Retinal pigment epithelial cell (primary cell): ENCODE results near the gene OTOP3.

Source experiments
- DNase-seq: peaks from one replicate; pipeline ENCODE4 v3.0.0-alpha.2; 2010; ENCODE audit warnings: low read depth
- H3K4me3 ChIP-seq: 2 replicates; pipeline ENCODE4 v1.5.1; 2011; ENCODE audit warnings: mild to moderate bottlenecking, low read length, control low read depth, moderate library complexity
- CTCF ChIP-seq: conservative IDR thresholded peaks from 2 replicates; pipeline ENCODE4 v1.5.1; 2011; ENCODE audit warnings: low read depth, low read length, control low read depth, inconsistent platforms

The OTOP3 gene

GRCh38 chr17:74935048-74935447, 650 bp upstream of the OTOP3 start:
- no peak for TF ChIP-seq CTCF

GRCh38 chr17:74936470-74936799, 737 bp downstream of the OTOP3 start:
- TF ChIP-seq CTCF, result no peak

More at GRCh38 chr17:74935048-74935447, 650 bp upstream of the OTOP3 start:
- H3K4me3 ChIP-seq, result no peak overlapping the region
- no peak for DNase-seq

GRCh38 chr17:74937064-74938051, 1.7 kb downstream of the OTOP3 start:
- H3K4me3 ChIP-seq, result no peak overlapping the region
- DNase-seq, result no peak
- TF ChIP-seq CTCF, result no peak

More at GRCh38 chr17:74936470-74936799, 737 bp downstream of the OTOP3 start:
- no peak for DNase-seq
- no peak overlapping the region for H3K4me3 ChIP-seq

- no peak for TF ChIP-seq CTCF
- no peak for DNase-seq
- H3K4me3 ChIP-seq, result no peak overlapping the region
Measured at GRCh38 chr17:74938194-74938950, 2.7 kb downstream of the OTOP3 start.

GRCh38 chr17:74939534-74939933, 3.8 kb downstream of the OTOP3 start:
- no peak for TF ChIP-seq CTCF
- no peak overlapping the region for H3K4me3 ChIP-seq
- no peak for DNase-seq

- no peak for TF ChIP-seq CTCF
- no peak for DNase-seq
- H3K4me3 ChIP-seq, result no peak overlapping the region
Measured at GRCh38 chr17:74941128-74941725, 5.5 kb downstream of the OTOP3 start.
